Left lobe of liver (tissue), 2 donors: ENCODE data around the gene RTP5. TPM values are rescaled to one million over a fixed set of nuclear protein-coding genes. Genes with fewer than 3 reads are reported as not detected.
A peak's percentile ranks its signal among the peaks of the same experiment; 100 is the strongest.

Experiments used
- ATAC-seq: fragments of 200-7000 bp; cut with Tn5 transposase; one replicate; pipeline ENCODE4 v1.9.1; 2020; ENCODE audit warnings: mild to moderate bottlenecking, moderate library complexity
- DNase-seq: peaks from one replicate; pipeline ENCODE4 v3.0.0-alpha.2; 2020; ENCODE audit warnings: low spot score
- total RNA-seq: library from RNA; stranded (reverse); gene quantifications from one replicate; pipeline ENCODE4 v1.2.1, GENCODE V29; 2021
- donor health status: DM: no; HTN: no; CAD: no; lungs with moderate emphysema.
- donor health status: DM: no; HTN: yes; CAD: no.

The RTP5 gene
- total RNA-seq, 1 donor from 2014 or later: not detected

- DNase-seq (no peak), ATAC-seq (no peak)
Observed at GRCh38 chr2:241857041-241857541, 12.4 kb upstream of the RTP5 start.

DNA sequence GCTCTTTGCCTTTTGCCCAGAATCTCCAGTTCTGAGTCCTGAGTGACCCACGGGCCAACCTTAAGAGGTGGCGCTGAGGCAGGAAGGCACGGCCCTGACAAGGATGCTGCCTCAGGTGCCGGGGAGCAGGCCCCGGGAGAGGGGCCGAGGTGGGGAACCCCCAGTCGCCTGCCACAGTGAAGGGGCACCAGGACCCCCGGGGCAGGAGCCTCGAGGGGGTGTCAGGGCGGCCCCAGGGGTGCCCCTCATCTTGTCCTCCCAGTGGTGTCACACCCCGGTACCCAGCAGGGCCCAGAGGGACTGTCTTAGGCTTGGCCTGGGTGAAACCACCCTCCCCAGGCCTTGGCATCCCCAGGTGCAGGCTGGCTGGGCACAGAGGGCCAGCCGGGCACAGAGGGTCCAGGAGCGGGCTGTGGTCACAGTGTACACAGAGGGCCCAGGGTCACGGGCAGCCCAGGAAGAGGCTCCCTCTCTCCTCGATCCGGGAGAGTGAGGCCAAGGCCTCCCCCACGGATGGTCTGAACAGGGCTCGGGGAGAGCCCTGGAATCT is 11.9 kb upstream of the RTP5 start:
- no peak for DNase-seq

DNA sequence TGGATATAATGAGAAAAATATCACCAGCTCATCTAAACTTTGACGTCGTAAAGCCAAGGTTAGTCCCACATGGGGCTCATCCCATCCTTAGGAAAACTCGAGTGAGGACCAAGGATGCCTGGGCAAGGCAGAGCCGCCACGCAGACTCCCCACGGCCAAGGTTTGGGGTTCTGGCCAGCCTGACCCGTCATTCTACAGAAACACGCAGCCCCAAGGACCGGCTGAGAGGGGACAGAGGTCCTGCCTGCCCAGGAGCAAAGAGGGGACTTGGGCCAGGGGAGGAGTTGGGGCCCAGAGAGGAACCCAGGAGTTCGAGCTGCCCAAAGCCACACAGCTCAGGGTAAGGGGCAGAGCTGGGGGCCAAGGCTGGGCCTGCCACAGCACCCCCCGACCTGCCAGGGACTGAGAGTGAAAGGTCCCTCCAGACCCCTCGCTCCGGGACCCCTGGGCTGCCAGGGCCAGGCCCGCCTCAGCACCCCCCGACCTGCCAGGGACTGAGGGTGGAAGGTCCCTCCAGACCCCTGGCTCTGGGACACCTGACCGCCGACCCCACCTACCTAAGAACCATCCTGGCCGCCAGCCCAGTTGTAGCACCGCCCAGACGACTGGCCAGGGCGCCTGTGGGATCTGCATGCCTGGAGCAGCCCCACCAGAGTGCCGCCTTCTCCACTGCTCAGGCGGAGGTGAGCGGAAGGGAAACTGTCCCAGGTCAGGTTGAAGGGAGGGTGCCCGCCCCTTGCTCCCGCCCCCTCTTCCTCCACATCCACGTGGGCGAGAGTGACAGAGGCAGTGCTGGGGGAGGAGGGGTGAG is 11.1 kb upstream of the RTP5 start, which contains the start of gene PDCD1:
PDCD1 (minus strand) TSS at position 689 of the 811 bp plus-strand sequence; CDS start at position 633, 56 bp downstream.
- ATAC-seq: peak; percentile 29
- DNase-seq: no peak

More for the DNA sequence above, 11.9 kb upstream of the RTP5 start:
- ATAC-seq: no peak

DNA sequence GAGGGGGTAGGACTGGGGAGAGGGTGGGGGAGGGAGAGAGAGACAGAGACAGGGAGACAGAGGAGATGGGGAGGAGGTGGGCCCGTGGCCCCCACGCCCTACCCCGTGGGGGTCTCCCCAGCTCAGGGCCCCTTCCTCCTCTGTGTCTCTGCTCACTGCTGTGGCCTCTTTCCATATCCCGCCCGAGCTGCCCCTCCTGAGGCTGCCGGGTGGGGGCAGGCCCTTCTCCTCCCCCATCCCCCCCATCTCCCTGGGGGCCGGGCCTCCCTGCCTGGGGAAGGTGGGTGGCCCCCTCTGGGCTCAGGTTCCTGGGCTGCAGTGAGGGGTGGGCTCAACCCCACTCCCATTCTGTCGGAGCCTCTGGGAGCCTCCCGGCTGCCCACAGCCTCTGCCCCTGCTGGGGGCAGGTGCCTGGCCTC is 10.5 kb upstream of the RTP5 start:
- DNase-seq: no peak
- ATAC-seq: no peak

GRCh38 chr2:241859436-241860183 is 9.9 kb upstream of the RTP5 start:
- DNase-seq (no peak), ATAC-seq (peak; percentile 35)

DNA sequence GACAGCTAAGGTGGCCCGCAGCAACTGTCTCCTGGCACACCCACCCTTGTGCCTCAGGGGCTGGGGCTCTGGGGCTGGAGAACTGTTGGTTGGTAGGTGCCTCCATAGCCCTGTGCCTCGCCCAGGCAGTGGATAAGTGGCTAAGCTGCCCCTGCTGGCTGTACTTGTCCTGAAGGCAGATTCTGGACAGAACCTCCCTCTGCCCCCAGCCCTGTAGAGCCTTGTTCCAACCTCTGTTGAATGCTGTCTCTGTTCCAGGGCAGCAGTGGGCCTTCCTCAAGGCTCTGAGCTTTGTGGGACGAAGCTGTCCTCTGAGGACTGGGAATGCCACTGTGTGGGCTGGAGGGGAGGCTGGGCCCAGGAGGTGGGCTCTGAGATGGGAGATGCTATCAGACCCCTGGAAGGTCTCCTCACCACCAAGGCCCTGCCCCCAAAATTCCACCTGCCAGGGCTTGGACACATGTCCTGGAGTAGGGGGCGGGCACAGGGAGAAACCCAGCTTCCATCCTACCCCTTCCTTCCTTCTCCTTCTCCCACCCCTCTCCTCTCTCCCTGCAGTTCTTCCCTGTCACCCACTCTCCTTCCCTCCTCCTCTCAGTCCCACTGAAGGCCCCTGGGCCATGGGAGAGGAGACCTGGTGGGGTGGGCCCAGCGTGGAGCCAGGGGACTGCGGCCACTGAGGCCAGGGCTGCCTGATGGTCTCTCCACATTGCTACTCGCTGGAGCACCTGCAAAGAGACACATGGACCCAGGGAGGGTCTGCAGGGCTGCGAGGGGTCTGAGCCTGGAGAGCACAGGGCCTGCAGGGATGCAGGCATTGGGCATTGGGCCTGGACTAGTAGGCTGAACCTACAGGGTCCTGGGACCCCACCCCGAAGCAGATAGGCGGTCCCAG is 9.1 kb upstream of the RTP5 start:
- DNase-seq (no peak), ATAC-seq (no peak)

GRCh38 chr2:241861264-241861663 is 8.3 kb upstream of the RTP5 start:
- ATAC-seq: no peak

GRCh38 chr2:241862093-241862492 is 7.4 kb upstream of the RTP5 start:
- no peak for ATAC-seq
- DNase-seq: no peak

More at GRCh38 chr2:241861264-241861663, 8.3 kb upstream of the RTP5 start:
- DNase-seq: no peak

GRCh38 chr2:241862775-241863535 is 6.6 kb upstream of the RTP5 start:
- DNase-seq (no peak), ATAC-seq (no peak)

GRCh38 chr2:241863536-241863954 is 6.0 kb upstream of the RTP5 start:
- DNase-seq (no peak), ATAC-seq (no peak)

- no peak for DNase-seq
- no peak for ATAC-seq
Observed at GRCh38 chr2:241864168-241864849, 5.2 kb upstream of the RTP5 start.

DNA sequence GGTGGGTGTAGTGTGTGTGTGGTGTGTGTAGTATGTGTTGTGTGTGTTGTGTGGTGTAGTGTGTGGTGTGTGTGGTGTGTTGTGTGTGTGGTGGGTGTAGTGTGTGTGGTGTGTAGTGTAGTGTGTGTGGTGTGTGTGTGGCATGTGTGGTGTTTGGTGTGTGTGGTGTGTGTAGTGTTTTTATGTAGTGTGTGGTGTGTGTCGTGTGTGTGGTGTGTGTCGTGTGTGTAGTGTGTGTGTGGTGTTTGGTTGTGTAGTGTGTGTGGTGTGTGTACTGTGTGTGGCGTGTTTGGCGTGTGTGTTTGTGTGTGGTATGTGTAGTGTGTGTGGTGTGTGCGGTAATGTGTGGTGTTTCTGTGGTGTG is 4.7 kb upstream of the RTP5 start:
- no peak for DNase-seq
- no peak for ATAC-seq

DNA sequence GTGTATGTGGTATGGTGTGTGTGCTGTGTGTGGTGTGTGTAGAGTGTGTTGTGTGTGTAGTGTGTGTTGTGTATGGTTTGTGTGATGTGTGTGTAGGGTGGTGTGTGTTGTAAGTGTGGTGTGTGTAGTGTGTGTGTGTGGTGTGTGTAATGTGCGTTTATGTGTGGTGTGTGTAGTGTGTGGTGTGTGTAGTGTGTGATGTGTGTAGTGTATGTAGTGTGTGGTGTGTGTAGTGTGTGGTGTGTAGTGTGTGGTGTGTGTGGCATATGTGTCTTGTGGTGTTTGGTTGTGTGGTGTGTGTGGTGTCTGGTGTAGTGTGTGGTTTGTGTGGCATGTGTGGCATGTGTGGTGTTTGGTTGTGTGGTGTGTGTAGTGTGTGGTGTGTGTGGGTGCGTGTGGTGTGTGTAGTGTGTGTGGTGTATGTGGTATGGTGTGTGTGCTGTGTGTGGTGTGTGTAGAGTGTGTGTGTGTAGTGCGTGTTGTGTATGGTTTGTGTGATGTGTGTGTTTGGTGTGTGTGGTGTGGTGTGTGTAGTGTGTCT is 4.0 kb upstream of the RTP5 start:
- no peak for ATAC-seq
- DNase-seq: no peak

GRCh38 chr2:241865957-241866789 is 3.4 kb upstream of the RTP5 start:
- ATAC-seq (peak; percentile 9), DNase-seq (no peak)

DNA sequence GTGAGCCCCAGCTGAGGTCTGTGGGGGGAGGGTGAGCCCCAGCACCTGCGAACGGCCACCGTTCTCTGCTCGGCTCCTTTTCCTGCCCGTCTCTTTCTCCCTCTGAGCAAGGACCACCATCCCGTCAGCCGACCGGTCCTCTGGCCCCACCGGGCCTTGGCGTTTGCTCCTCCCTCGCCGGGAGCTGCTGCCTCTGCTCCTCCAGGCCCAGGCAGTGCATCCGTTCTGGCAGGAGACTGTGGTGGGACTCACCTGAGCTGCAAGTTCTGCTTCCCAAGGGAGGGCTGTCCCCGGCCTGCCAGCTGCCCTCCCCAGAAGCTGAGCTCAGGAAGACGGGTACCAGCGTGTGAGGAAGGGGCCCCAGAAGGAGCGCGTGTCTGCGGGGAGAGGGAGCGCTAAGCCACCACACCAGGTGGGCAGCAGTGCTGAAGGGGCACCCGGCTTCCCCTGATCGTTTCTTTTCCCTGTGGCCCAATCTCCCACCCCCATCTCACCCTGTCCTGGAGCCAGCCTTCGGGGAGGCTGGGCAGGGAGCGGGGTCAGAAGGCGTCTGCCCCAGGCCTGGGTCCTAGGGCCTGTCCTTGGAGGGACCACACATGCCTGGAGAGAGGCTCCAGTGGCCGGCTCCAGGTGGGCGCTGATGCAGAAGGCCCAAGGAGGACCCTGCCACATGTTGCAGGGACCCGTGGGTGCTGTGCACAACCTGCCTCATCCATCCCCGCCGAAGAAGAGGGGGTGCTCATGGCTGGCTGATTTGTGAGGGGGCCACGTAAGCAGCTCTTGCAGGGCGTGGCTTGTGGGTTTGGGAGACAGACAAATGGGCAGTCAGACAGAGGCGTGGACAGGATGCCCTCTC is 2.5 kb upstream of the RTP5 start:
- ATAC-seq (peak; percentile 9), DNase-seq (no peak)

GRCh38 chr2:241867776-241868420 is 1.6 kb upstream of the RTP5 start:
- DNase-seq (no peak), ATAC-seq (no peak)

GRCh38 chr2:241868661-241869081 is 858 bp upstream of the RTP5 start:
- ATAC-seq: no peak
- DNase-seq: no peak
